Gastroesophageal sphincter (tissue), 4 donors: ENCODE measurements around the gene TRIOBP. TPM values are rescaled to one million over a fixed set of nuclear protein-coding genes. Genes with fewer than 3 reads are reported as not detected.
"Not testable (repeated sequence)": the region's sequence is repeated elsewhere in the genome, so short reads cannot be mapped to it uniquely, and the experiment has no call there.

Source experiments
- ATAC-seq: fragments of 150-250 bp; one replicate; pipeline ENCODE4 v1.9.1; 2016; ENCODE audit warnings: mild to moderate bottlenecking, moderate library complexity
- H3K27ac ChIP-seq, 4 donors: fragments of 200-600 bp; sonication (generic) in 3 of 4; 1 replicate in 3 of 4; 2 replicates in 1 of 4; pipeline ENCODE4 v1.5.1; 2016 to 2019
- H3K27me3 ChIP-seq: fragments of 200-600 bp; sonication (generic); one replicate; pipeline ENCODE4 v1.5.1; 2019
- H3K36me3 ChIP-seq, 2 donors: fragments of 200-600 bp; sonication (generic); one replicate each; pipeline ENCODE4 v1.5.1; 2019; ENCODE audit warnings: control low read depth in 1 of 2
- H3K4me1 ChIP-seq, 3 donors: fragments of 200-600 bp; sonication (generic); 1 replicate in 2 of 3; 2 replicates in 1 of 3; pipeline ENCODE4 v1.5.1; 2016 to 2019; ENCODE audit warnings: control low read depth in 2 of 3
- H3K4me3 ChIP-seq, 2 donors: fragments of 200-600 bp; sonication (generic); one replicate each; pipeline ENCODE4 v1.5.1; 2019; ENCODE audit warnings: mild to moderate bottlenecking in 1 of 2, moderate library complexity in 1 of 2
- H3K9me3 ChIP-seq, 3 donors: fragments of 200-600 bp; sonication (generic); one replicate each; pipeline ENCODE4 v1.5.1; 2017 to 2019; ENCODE audit warnings: control low read depth in 2 of 3
- EP300 ChIP-seq: sonication (generic); formaldehyde crosslinking; IDR thresholded peaks from one replicate; pipeline ENCODE4 v1.6.1; 2017; ENCODE audit warnings: antibody characterized with exemption, mild to moderate bottlenecking
- POLR2A ChIP-seq, 2 donors: fragments of 450-650 bp; IDR thresholded peaks; one replicate each; pipeline ENCODE4 v1.6.1; 2017; ENCODE audit warnings: antibody characterized with exemption in 2 of 2, mild to moderate bottlenecking in 2 of 2, moderate library complexity in 1 of 2
- POLR2AphosphoS5 ChIP-seq: sonication (generic); formaldehyde crosslinking; IDR thresholded peaks from one replicate; pipeline ENCODE4 v1.6.1; 2017; ENCODE audit warnings: antibody characterized with exemption
- WGBS, 2 donors: methylation state at CpG; one replicate each; pipeline ENCODE4 v1.1.5; 2018; ENCODE audit warnings: low coverage in 1 of 2; 5-methylcytosine and 5-hydroxymethylcytosine counted together
- total RNA-seq, 4 donors: library from RNA; depleted of rRNA; stranded (reverse); fragments of >200 nt; gene quantifications; one replicate each; pipeline ENCODE4 v1.1.0, GENCODE V29; 2016
- TF ChIP-seq, protein P1 (sequence below), 4 experiments: fragments of 200-600 bp in 2 of 4; fragments of 450-650 bp in 2 of 4; sonication (generic) in 1 of 4; IDR thresholded peaks; one replicate each; pipeline ENCODE4 v1.5.1; 2017 to 2019; ENCODE audit warnings: antibody characterized with exemption in 4 of 4, mild to moderate bottlenecking in 2 of 4, moderate library complexity in 2 of 4

Gene TRIOBP
- total RNA-seq, 4 donors from 2014 or later = 128 to 234 (median 137) TPM

GRCh38 chr22:37654563-37655251 lies 42.1 kb upstream of the TRIOBP start:
- Histone ChIP-seq H3K27me3 (no peaks in the 10 kb centered on the region), H3K9me3 (no peaks in the 10 kb centered on the region), H3K4me3 (no peak overlapping the region), H3K27ac (no peak overlapping the region), H3K4me1 (peaks cover 0 to 15% (median 11%) of the 10 kb centered on the region in 3 donors), H3K36me3 (peaks cover 0 to 25% of the 10 kb centered on the region in 2 donors)
- TF ChIP-seq EP300 (no peak), POLR2A (IDR thresholded peaks at IDR 0.05) (no peak), POLR2AphosphoS5 (no peak)
- TF ChIP-seq, protein P1, sequence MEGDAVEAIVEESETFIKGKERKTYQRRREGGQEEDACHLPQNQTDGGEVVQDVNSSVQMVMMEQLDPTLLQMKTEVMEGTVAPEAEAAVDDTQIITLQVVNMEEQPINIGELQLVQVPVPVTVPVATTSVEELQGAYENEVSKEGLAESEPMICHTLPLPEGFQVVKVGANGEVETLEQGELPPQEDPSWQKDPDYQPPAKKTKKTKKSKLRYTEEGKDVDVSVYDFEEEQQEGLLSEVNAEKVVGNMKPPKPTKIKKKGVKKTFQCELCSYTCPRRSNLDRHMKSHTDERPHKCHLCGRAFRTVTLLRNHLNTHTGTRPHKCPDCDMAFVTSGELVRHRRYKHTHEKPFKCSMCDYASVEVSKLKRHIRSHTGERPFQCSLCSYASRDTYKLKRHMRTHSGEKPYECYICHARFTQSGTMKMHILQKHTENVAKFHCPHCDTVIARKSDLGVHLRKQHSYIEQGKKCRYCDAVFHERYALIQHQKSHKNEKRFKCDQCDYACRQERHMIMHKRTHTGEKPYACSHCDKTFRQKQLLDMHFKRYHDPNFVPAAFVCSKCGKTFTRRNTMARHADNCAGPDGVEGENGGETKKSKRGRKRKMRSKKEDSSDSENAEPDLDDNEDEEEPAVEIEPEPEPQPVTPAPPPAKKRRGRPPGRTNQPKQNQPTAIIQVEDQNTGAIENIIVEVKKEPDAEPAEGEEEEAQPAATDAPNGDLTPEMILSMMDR (IDR thresholded peaks at IDR 0.05) = no peak
- 67 to 81% methylated on average over 2 to 14 of the region's 14 CpGs for WGBS, 2 donors
- no peak for ATAC-seq

DNA sequence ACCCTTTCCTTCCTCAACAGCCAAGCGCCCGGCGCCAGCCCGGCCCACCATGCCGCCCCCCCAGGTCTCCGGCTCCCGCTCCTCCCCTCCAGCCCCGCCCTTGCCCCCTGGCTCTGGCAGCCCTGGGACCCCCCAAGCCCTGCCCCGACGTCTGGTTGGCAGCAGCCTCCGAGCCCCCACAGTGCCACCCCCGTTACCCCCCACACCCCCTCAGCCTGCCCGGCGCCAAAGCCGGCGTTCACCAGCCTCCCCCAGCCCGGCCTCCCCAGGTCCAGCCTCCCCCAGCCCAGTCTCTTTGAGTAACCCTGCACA lies 41.6 kb upstream of the TRIOBP start:
- Histone ChIP-seq H3K4me3 (no peak overlapping the region), H3K27ac (no peak overlapping the region), H3K4me1 (peaks cover 0 to 20% (median 13%) of the 10 kb centered on the region in 3 donors), H3K27me3 (no peaks in the 10 kb centered on the region), H3K9me3 (no peaks in the 10 kb centered on the region), H3K36me3 (peaks cover 0 to 25% of the 10 kb centered on the region in 2 donors)
- TF ChIP-seq POLR2AphosphoS5 = no peak
- no peak for TF ChIP-seq EP300
- TF ChIP-seq, protein P1 (IDR thresholded peaks at IDR 0.05) = no peak
- TF ChIP-seq POLR2A (IDR thresholded peaks at IDR 0.05) = no peak
- ATAC-seq = no peak
- 69% methylated on average over 3 of the region's 17 CpGs; no CpG with 5 or more reads in 1 of the 2 donors for WGBS, 2 donors

- 100% methylated on average over 1 of the region's 4 CpGs; no CpG with 5 or more reads in 1 of the 2 donors for WGBS, 2 donors
- not testable (repeated sequence) for ATAC-seq, H3K27me3 ChIP-seq, H3K27ac ChIP-seq, H3K4me3 ChIP-seq, H3K9me3 ChIP-seq
- Histone ChIP-seq H3K36me3 (peaks cover 0 to 15% of the 10 kb centered on the region in 2 donors), H3K4me1 (peaks cover 0 to 34% (median 24%) of the 10 kb centered on the region in 3 donors)
Observed at GRCh38 chr22:37656583-37656982, 40.3 kb upstream of the TRIOBP start.

GRCh38 chr22:37657590-37658132 lies 39.2 kb upstream of the TRIOBP start:
- no peak for ATAC-seq
- Histone ChIP-seq H3K27me3 (no peaks in the 10 kb centered on the region), H3K36me3 (peaks cover 0 to 6% of the 10 kb centered on the region in 2 donors), H3K4me1 (peaks cover 0 to 45% (median 28%) of the 10 kb centered on the region in 3 donors), H3K9me3 (no peaks in the 10 kb centered on the region), H3K27ac (peak overlapping the region; percentile 60 to 88 (median 85)), H3K4me3 (peak overlapping the region; percentile 20 to 75)
- no peak for TF ChIP-seq POLR2A (IDR thresholded peaks at IDR 0.05)
- TF ChIP-seq POLR2AphosphoS5 = no peak
- TF ChIP-seq EP300 = no peak
- TF ChIP-seq, protein P1 (IDR thresholded peaks at IDR 0.05) = no peak
- 0 to 5% methylated on average over 5 to 6 of the region's 6 CpGs for WGBS, 2 donors

DNA sequence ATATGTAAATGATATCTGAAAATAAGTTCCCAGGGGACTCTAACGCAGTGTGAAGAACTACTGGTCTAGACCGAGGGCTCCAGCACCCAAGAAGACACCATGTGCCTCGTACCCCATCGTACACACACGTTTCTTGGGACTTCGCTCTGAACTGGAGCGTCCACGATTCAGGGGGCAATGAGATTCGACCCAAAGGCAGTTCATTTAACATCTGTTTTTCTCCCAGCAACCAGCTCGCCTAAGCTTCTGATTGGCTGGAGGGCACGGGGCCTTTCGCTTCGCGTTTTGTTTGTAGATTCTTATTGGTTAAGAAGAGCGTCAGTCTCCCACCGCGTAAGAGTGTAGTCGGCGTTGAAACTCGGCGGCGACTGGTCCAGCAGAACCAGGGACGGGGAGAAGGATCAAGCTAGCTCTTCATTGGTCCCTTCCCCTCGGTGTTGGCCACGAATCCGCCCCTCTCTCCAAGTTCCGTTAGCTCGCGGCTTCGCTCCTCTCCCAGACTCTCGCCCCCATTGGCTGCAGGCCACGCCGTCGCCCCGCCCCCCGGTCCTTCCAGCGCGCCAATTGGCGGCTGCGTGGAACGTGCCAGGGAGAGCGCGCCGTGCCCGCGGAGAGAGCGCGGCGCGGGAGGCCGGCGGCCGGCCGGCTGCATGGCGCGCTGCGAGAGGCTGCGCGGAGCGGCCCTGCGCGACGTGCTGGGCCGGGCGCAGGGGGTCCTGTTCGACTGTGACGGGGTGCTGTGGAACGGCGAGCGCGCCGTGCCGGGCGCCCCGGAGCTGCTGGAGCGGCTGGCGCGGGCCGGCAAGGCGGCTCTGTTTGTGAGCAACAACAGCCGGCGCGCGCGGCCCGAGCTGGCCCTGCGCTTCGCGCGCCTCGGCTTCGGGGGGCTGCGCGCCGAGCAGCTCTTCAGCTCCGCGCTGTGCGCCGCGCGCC lies 38.4 kb upstream of the TRIOBP start, which contains the start of gene PDXP:
PDXP (plus strand) TSS at position 591 of the 933 bp plus-strand sequence; CDS start at position 651, 60 bp downstream.
- Histone ChIP-seq H3K4me1 (peaks cover 0 to 49% (median 28%) of the 10 kb centered on the region in 3 donors), H3K36me3 (peaks cover 0 to 3% of the 10 kb centered on the region in 2 donors), H3K9me3 (no peaks in the 10 kb centered on the region), H3K27me3 (no peaks in the 10 kb centered on the region), H3K4me3 (peak within 1 kb of the TSS; percentile 41 to 75), H3K27ac (peak within 1 kb of the TSS; percentile 60 to 88 (median 85))
- peak; percentile 99 for ATAC-seq
- TF ChIP-seq POLR2A (IDR thresholded peaks at IDR 0.05) (peak; percentile 88 to 92), EP300 (no peak), POLR2AphosphoS5 (peak; percentile 67)
- TF ChIP-seq, protein P1 (IDR thresholded peaks at IDR 0.05) = peak in 2 of 4 experiments; percentile 7 to 29
- WGBS, 2 donors = 0 to 1% methylated on average over 1 to 12 of the region's 101 CpGs
